Hindlimb muscle (tissue), 1 donor: ENCODE results near the gene USO1. TPM values are rescaled to one million over a fixed set of nuclear protein-coding genes. Genes with fewer than 3 reads are reported as not detected.
"Not testable (repeated sequence)": the region's sequence is repeated elsewhere in the genome, so short reads cannot be mapped to it uniquely, and the experiment has no call there.

Experiments
- DNase-seq: peaks from one replicate; pipeline ENCODE4 v3.0.0-alpha.2; 2013
- polyA plus RNA-seq: library from polyadenylated mRNA; unstranded; fragments of 120-200 nt; gene quantifications from one replicate; pipeline ENCODE4 v1.2.1, GENCODE V29; 2013; ENCODE audit not compliant: insufficient read length

Gene USO1, protein sequence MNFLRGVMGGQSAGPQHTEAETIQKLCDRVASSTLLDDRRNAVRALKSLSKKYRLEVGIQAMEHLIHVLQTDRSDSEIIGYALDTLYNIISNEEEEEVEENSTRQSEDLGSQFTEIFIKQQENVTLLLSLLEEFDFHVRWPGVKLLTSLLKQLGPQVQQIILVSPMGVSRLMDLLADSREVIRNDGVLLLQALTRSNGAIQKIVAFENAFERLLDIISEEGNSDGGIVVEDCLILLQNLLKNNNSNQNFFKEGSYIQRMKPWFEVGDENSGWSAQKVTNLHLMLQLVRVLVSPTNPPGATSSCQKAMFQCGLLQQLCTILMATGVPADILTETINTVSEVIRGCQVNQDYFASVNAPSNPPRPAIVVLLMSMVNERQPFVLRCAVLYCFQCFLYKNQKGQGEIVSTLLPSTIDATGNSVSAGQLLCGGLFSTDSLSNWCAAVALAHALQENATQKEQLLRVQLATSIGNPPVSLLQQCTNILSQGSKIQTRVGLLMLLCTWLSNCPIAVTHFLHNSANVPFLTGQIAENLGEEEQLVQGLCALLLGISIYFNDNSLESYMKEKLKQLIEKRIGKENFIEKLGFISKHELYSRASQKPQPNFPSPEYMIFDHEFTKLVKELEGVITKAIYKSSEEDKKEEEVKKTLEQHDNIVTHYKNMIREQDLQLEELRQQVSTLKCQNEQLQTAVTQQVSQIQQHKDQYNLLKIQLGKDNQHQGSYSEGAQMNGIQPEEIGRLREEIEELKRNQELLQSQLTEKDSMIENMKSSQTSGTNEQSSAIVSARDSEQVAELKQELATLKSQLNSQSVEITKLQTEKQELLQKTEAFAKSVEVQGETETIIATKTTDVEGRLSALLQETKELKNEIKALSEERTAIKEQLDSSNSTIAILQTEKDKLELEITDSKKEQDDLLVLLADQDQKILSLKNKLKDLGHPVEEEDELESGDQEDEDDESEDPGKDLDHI
- 173 TPM for polyA plus RNA-seq

DNA sequence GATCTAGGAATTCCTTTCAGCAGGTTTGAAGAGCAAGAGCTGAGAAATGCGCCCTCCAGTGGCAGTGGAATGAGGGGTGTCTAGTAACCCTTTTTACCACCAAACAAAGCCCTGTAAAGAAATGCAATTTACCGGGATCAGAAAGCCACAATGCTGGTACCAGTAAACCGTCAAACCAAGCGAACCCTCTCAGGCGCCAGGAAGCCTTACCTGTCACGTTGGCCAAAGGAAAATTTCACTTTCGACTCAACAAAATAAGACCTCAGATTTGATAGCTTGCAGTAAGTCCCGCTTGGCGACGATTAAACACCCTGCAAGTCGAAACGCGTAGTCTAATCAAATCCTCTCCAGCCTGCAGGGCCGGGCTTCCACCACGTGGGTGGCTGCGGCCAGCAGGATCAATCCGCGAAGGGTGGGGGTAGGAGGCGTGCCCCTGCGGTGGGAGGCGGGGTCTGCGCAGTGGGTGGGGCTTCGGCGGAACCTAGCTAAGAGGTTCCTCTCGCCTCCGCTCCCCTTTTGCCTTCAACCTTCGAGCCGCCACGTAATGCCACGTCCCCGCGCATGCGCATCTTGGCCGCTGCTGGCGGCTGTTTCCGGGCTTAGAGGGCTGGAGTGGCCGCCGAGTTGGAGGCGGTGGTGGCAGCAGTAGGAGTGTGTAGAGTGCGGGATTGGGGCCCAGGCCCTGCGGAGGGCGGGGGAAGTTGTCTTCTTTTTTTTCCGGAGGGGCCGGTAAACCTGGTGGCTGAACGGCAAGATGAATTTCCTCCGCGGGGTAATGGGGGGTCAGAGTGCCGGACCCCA lies at the start of gene USO1:
TSS of gene USO1 (plus strand) at position 512 of the 801 bp plus-strand sequence. CDS start at position 755, 243 bp downstream.
- peak; percentile 100 for DNase-seq

- DNase-seq: no peak
These were observed 49.3 kb upstream of the USO1 start for GRCh38 chr4:75675004-75675531.

GRCh38 chr4:75678473-75678872 lies 45.9 kb upstream of the USO1 start:
- no peak for DNase-seq

DNA sequence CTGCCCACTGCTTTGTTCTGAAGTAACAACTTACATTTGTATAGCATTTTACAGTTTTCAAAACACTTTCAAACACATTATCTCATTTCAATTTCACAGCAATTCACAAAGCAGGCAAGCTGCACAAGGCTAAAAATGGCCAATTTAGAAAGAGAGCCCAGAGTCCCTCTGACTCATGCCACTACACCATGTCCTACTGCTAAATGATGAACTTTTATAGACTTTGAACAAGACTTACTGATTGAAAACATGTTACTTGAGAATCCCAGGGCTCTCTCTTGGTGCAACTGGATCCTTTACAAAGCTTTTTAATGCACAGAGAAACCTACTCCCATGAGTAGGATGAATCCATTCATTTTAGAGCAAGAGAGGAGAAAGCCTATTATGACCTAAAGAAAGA lies 45.4 kb upstream of the USO1 start:
- DNase-seq: no peak

GRCh38 chr4:75679876-75680575 lies 44.4 kb upstream of the USO1 start:
- DNase-seq: no peak

DNA sequence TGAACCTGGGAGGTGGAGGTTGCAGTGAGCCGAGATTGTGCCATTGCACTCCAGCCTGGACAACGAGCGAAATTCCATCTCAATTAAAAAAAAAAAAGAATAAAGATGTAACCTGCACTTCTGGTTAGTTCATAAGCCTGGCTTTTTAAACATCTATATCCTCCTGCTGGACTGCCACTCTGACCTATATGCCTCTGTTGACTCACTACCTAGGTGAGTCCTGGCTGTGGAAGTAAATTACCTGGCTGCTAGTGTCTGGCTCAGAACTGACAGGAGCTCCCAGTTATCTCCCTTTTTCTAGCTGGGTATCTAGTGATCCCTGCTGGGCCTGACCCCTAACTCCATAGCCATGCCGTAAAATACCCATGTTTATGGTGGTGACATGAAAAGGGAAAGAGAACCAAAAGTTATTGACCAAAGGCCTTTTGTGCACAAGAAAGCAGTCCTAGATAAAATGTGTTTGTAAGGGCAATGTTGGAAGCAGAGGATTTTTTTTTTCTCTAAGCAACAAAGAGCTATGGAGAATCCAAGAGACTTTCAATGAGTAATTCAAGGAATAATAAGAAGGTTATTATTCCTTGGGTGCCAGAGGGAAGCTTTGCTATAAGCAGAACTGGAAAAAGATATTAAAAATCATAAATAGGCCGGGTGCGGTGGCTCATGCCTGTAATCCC lies 40.8 kb upstream of the USO1 start:
- DNase-seq: no peak

- DNase-seq: no peak
These were observed 38.7 kb upstream of the USO1 start for GRCh38 chr4:75685546-75686189.

- no peak for DNase-seq
These were observed 38.0 kb upstream of the USO1 start for GRCh38 chr4:75686346-75686745.

DNA sequence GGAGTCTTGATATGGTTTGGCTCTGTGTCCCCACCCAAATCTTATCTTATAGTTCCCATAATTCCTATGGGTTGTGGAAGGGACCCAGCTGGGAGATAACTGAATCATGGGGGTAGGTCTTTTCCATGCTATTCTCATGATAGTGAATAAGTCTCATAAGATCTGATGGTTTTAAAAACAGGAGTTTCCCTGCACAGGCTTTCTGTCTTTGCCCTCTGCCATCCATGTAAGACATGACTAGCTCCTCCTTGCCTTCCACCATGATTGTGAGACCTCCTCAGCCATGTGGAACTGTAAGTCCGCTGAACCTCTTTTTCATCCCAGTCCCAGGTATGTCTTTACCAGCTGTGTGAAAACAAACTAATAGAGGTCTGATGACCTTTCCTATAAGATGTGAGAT lies 37.3 kb upstream of the USO1 start:
- DNase-seq: not testable (repeated sequence)

GRCh38 chr4:75692066-75692465 lies 32.3 kb upstream of the USO1 start:
- not testable (repeated sequence) for DNase-seq

- no peak for DNase-seq
These were observed 28.3 kb upstream of the USO1 start for GRCh38 chr4:75696071-75696470.

GRCh38 chr4:75696581-75696980 lies 27.8 kb upstream of the USO1 start:
- no peak for DNase-seq

- no peak for DNase-seq
These were observed 26.0 kb upstream of the USO1 start for GRCh38 chr4:75698162-75698962.

GRCh38 chr4:75698963-75699228 lies 25.5 kb upstream of the USO1 start:
- no peak for DNase-seq

GRCh38 chr4:75699299-75699698 lies 25.1 kb upstream of the USO1 start:
- DNase-seq: no peak

DNA sequence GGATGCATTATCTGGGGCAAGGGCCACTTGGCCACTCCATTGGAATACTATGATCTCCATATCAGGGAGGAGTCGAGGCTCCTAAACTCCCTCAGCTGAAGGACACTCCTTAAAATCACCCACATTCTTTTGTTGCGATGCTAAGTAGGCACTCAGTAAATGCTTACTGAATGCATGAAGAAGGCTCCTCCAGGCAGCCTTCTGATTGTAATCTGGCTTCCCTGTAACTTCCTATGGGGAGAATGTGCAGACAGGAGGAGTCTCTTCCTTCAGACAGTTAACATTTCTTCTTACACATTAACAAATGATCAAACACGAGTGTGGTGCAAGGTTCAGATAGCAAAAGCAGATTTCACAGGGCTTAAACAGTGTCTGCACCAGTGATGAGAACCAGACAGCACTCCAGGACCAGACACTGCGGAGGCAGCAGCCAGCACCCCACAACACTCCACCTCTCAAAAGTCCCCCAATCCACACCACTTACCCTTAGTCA lies 21.4 kb upstream of the USO1 start:
- DNase-seq: no peak

DNA sequence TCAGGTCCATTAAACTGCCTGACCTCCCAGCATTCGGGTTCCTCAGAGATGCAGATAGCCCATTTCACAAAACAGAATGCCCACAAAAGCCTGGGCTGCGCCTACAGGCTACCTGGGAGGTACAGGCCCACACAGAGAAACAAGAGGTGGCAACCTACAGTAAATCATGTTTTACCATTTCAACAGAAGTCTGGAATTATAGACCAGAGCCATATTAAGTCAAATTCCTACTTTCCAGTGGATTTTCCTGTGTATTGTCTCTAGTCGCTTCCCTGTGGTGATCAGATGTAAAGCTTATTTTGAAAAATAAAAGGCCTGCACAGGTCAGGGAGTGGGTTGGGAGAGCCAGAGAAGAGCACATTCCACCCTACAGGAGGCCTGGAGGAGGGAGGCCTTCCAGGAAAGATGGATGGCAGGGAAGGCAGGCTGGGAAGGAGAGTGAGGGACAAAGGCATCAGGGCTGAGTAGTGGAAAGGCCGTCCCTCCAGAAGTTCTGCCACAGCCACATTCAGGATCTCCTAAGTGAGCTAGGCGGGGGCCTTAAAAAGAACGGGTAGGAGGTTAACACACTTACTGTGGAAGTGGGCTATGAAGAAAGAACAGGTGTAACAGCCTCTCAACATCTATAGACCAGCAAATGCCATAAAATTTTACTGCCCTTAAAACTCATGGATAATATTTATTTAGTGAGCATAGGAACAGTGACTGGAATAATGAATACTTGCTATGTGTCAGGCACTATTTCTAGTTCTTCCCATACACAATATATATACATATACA lies 19.0 kb upstream of the USO1 start:
- no peak for DNase-seq

DNA sequence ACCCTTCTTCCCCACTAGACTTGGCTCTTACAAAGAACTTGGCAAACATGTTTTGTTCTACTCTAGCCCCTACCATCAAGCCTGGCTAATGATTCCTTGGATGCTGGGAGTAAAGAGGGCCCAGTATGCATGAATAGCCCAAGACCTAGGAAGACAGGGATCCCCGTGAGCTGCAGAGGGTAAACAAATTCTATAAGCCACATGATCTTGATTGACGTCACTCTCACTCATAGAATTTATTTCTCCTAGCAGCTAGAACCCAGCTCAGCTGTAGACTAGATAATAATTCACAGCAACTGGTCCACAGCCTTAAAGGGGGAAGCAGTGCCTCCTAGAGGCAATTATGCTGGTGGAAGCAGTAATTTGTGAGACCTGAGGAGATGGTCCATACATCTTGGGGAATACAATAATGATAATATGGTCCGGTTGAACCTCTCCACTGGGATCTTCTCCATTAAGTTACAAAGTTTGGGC lies 16.1 kb upstream of the USO1 start:
- DNase-seq: no peak

DNA sequence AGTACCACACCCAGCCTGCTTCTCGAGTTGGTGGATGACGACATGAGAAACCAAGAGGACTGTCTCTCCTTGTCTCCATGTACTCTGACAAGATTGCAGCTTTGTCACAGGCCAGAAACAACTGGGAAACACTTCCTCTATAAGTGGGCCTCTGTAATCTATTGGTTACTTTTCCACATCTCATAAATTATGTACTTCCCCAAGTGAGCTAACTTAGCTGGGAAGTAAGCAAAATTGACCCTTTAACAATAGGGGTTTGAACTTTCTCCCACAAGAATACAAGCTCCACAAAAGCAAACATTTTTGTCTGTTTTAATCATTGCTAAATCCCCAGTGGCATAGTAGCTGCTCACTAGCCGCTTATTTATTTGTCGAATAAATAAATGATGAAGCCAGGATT lies 14.1 kb upstream of the USO1 start:
- DNase-seq: no peak
